ENCODE measurements around the gene C1QL4.

C1QL4 gene

DNA sequence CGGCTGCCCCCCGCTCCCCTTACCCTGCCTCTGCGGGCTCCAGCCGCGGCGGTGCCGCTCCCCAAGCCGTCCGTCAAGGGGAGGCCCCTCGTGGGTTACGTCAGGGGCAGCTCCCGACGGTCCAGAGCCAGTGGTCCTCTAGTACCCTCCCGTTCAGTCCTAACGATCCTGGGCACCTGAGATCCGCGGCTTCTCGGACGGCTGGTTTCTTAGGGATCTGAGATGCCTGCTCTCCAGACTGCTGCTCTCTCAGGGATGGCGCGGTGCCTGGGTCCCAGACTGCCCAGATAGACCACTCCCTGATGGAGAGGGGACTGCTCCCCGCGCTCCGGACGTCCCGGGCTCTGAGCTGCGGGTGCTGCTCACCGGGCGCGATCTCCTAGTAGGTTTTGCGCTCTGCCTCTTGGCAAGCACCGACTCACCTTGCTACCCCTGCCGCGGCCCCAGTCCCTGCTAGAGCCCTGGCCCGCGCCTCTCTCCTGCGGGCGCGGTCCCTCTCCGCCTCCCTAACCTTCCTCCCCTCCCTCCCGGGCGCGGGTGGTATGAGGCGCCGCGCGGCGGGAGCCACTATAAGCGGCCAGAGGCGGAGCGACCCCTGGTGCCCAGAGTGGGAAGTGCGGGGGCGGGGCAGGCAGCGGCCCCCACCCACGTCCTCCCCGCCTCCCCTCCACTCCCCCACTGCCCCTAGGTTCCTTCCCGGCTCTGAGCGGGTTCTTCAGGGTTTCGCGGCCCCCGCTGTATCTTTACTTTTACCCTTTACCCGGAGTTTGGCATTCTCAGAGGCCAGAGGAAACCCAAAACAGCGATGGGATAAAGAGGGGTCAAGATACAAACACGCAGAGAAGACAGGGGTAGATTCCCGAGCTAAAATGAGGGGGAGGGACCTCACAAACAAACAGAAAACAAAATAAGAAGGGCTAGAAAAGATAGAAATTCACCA is at the start of gene C1QL4:
Gene C1QL4, minus strand, starts transcription at position 544 of the 940 bp plus-strand sequence. CDS start 711 bp downstream, outside the sequence.
- TF ChIP-seq GATA2 (IDR thresholded peaks at IDR 0.05; ENCODE audit: low read depth, low read length) (no peak), GATA3 (IDR thresholded peaks at IDR 0.05; ENCODE audit: low read depth, low read length) (no peak)

GRCh38 chr12:49377386-49377785 is 40.4 kb upstream of the C1QL4 start:
- TF ChIP-seq GATA2 (IDR thresholded peaks at IDR 0.05; ENCODE audit: low read depth, low read length) (no peak), GATA3 (IDR thresholded peaks at IDR 0.05; ENCODE audit: low read depth, low read length) (no peak)

- TF ChIP-seq GATA2 (IDR thresholded peaks at IDR 0.05; ENCODE audit: low read depth, low read length) (no peak), GATA3 (IDR thresholded peaks at IDR 0.05; ENCODE audit: low read depth, low read length) (no peak)
Measured at GRCh38 chr12:49375406-49375805, 38.4 kb upstream of the C1QL4 start.

GRCh38 chr12:49370539-49370938 is 33.6 kb upstream of the C1QL4 start:
- TF ChIP-seq GATA3 (IDR thresholded peaks at IDR 0.05; ENCODE audit: low read depth, low read length) (no peak), GATA2 (IDR thresholded peaks at IDR 0.05; ENCODE audit: low read depth, low read length) (no peak)

DNA sequence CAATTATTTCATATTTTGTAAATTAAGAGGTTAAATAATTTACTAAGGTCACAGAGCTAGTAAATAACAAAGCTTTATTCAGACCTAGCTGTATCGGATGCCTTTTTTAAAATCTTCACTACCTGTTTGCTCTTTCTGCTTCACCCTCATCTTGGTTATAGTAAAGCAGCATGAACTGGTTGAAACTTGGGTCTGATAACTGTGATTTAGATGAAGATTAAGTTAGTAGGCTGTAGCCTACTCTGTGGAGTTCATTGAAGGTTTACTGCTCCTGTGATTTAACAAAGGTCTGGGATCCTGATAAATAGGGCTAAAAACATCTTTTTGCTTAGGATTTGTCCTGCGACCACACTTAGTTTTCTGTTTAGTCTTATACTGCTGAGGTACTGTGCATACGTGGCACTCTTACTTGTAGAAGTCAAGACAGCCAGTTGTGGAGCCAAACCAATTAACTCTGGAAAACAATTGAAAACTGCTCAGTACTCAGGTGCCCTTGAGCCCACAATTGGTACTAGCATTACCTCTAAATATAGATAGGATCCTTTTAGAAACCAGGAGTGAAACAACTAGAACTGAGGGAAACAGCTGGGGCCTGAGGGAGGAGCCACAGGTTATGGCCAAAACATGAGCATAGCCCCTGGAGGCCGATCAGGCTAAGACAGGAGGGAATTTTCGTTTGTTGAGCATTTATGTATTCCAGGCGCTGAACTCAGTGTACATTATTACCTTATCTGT is 32.6 kb upstream of the C1QL4 start:
- TF ChIP-seq GATA3 (IDR thresholded peaks at IDR 0.05; ENCODE audit: low read depth, low read length): no peak
- TF ChIP-seq GATA2 (IDR thresholded peaks at IDR 0.05; ENCODE audit: low read depth, low read length): no peak

DNA sequence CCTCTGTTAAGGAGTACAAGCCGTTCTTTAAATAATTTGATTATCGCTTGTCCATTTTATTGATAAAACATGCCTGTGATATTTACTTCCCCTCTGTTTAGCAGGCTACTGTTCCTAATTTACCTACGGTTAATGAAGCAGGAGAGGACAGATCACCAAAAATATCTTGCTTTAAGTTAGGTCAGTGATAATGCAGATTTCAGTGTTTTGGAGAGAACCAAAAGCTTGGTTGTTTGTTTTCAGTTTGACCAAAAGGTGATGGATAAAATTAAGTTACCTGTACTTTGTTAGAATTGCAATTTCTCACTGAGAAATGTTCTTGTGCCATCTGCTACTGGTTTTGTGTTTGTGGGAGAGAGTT is 31.2 kb upstream of the C1QL4 start:
- no peak for TF ChIP-seq GATA2 (IDR thresholded peaks at IDR 0.05; ENCODE audit: low read depth, low read length)
- TF ChIP-seq GATA3 (IDR thresholded peaks at IDR 0.05; ENCODE audit: low read depth, low read length): no peak

- TF ChIP-seq GATA2 (IDR thresholded peaks at IDR 0.05; ENCODE audit: low read depth, low read length) (no peak), GATA3 (IDR thresholded peaks at IDR 0.05; ENCODE audit: low read depth, low read length) (no peak)
Measured at GRCh38 chr12:49367381-49368239, 30.6 kb upstream of the C1QL4 start, which contains the start of gene SPATS2. Gene SPATS2, plus strand, starts transcription at chr12:49367462. Its CDS starts 93,551 bp downstream, at chr12:49461013.

DNA sequence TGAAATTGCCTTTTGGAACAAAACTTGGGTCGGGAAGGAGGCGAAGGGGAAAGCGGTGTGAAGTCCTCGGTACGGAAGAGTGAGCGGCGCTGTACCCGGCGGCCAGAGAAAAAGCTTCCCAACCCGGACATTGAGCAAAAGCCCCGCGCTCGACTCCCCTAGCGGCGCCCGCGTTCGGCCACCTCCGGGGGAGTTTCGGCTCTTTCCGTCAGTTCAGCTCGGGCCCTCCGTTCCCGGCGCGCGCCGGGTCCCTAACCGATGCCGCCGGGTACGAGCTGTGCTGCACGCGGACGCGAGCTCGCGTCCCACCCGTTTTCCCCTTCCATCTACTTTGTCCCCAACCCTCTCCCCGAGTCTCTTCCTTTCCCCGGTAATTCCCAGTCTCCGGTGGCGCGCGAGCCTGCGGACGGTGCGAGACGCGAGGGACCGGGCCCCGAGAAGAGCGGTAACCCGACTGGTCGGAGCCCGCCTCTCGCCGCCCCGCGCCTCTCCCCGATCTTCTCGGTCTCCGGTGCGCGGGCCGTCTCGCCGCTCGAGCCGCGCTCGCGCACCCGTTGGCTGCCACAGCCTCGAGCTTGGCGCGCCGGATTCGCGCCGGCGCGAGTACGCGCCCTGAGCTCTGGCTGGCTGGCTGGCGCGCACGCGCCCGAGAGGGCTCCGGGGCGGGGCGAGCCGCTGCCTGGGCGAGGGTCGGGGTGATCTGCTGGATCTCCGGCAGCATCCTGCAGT is 29.8 kb upstream of the C1QL4 start:
- no peak for TF ChIP-seq GATA3 (IDR thresholded peaks at IDR 0.05; ENCODE audit: low read depth, low read length)
- no peak; the same call in 1 of the 2 replicates for TF ChIP-seq GATA2 (IDR thresholded peaks at IDR 0.05; ENCODE audit: low read depth, low read length)

DNA sequence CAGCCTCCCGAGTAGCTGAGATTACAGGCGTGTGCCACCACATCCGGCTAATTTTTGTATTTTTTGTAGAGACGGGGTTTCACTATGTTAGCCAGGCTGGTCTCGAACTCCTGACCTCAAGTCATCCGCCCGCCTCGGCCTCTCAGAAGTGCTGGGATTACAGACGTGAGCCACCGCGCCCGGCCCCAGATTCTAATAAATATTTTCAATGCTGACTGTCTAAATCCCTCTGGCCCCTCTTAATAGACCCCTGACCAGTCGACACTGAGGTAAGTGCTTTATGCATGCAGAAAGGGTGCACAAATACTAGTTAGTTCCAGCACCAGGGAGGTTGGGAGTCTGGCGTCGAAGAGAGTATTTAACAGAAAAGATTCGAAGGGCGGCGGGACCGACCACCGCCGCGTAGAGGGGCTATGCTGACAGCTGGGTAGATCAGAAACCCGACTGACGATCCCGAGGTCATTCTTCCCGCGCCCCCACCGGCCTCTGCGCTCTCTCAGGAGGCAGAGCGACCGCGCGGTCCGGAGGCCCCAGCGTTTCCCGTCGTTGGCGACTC is 29.2 kb upstream of the C1QL4 start:
- no peak for TF ChIP-seq GATA2 (IDR thresholded peaks at IDR 0.05; ENCODE audit: low read depth, low read length)

DNA sequence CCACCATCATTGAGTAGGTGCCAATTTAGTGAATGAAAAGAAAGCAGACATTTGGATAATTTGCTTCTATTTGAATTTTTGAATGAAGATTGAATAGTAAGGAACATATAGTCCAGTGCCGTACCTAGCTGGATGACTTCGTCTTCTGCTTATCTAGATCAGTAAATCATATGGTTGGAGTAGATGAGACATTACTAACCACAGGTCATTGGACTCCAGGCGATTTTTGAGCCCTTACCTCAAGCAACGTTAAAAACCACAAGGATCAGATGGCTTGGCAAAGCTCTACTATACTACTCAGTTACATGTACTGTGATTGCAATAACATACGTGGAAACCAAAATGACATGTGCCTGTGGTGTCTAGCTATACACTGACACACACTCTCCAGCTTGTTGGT is 28.6 kb upstream of the C1QL4 start:
- TF ChIP-seq GATA2 (IDR thresholded peaks at IDR 0.05; ENCODE audit: low read depth, low read length) (no peak), GATA3 (IDR thresholded peaks at IDR 0.05; ENCODE audit: low read depth, low read length) (no peak)

- TF ChIP-seq GATA2 (IDR thresholded peaks at IDR 0.05; ENCODE audit: low read depth, low read length): no peak
- TF ChIP-seq GATA3 (IDR thresholded peaks at IDR 0.05; ENCODE audit: low read depth, low read length): no peak
Measured at GRCh38 chr12:49364989-49365388, 28.0 kb upstream of the C1QL4 start.

GRCh38 chr12:49362077-49362476 is 25.1 kb upstream of the C1QL4 start:
- no peak for TF ChIP-seq GATA3 (IDR thresholded peaks at IDR 0.05; ENCODE audit: low read depth, low read length)
- TF ChIP-seq GATA2 (IDR thresholded peaks at IDR 0.05; ENCODE audit: low read depth, low read length): no peak

DNA sequence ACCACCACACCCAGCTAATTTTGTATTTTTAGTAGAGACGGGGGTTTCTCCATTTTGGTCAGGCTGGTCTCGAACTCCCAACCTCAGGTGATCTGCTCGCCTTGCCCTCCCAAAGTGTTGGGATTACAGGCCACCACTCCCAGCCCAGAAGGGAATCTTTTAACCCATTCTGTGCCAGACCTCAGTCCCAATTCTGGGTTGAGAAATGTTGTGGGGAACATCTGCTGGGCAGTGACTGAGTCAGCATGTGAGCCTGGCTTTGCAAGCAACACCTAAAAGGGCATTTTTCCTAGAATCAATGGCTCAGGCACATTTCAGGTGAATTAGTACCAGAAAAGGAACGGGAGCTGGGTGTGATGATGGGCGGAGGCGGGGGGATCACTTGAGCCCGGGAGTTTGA is 22.7 kb upstream of the C1QL4 start:
- no peak for TF ChIP-seq GATA3 (IDR thresholded peaks at IDR 0.05; ENCODE audit: low read depth, low read length)
- no peak for TF ChIP-seq GATA2 (IDR thresholded peaks at IDR 0.05; ENCODE audit: low read depth, low read length)

Data from SH-SY5Y (cell line).